Fibroblast of the aortic adventitia (primary cell): Measurements from ENCODE around the gene DHRS13. TPM values are rescaled to one million over a fixed set of nuclear protein-coding genes. Genes with fewer than 3 reads are reported as not detected.
A peak's percentile ranks its signal among the peaks of the same experiment; 100 is the strongest.

Experiments
- DNase-seq: peaks from one replicate; pipeline ENCODE4 v3.0.0-alpha.2; 2010; ENCODE audit warnings: low read depth
- H3K4me3 ChIP-seq: 2 replicates; pipeline ENCODE4 v1.5.1; 2011; ENCODE audit warnings: low read depth, mild to moderate bottlenecking, control low read depth, low read length, moderate library complexity
- CTCF ChIP-seq: IDR thresholded peaks from 2 replicates; pipeline ENCODE4 v1.5.1; 2011; ENCODE audit warnings: mild to moderate bottlenecking, low read length, control low read depth, inconsistent platforms; ENCODE audit not compliant: insufficient read depth
- total RNA-seq: library from RNA; depleted of rRNA; stranded (reverse); fragments of >200 nt; gene quantifications from 2 replicates; pipeline ENCODE4 v1.2.3, GENCODE V29; 2012; ENCODE audit warnings: low replicate concordance

The DHRS13 gene
- total RNA-seq, 1 donor, result 5.6 TPM

DNA sequence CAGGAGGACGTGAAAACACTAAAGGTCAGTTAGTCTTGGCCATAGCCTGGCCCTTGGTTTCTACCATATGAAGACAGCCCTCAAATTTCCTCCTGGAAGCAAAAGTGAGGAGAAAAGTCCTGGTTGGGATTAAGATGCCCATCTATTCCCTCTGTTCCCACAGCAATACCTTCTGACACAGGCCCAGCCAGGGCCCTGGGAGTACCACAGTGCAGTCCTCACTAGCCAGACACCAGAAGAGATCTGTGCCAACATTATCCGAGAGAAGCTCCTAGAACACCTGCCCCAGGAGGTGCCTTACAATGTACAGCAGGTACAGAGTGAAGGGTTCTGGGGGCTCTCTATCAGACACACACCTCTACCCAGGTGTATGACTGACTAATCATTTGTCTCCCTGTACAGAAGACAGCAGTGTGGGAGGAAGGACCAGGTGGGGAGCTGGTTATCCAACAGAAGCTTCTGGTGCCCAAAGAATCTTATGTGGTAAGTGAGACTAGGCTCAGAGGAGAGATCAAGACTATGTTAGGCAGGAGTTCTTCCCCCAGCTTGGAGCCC, 44.0 kb downstream of the DHRS13 start:
- TF ChIP-seq CTCF, result no peak
- H3K4me3 ChIP-seq, result no peak overlapping the region
- DNase-seq, result no peak

DNA sequence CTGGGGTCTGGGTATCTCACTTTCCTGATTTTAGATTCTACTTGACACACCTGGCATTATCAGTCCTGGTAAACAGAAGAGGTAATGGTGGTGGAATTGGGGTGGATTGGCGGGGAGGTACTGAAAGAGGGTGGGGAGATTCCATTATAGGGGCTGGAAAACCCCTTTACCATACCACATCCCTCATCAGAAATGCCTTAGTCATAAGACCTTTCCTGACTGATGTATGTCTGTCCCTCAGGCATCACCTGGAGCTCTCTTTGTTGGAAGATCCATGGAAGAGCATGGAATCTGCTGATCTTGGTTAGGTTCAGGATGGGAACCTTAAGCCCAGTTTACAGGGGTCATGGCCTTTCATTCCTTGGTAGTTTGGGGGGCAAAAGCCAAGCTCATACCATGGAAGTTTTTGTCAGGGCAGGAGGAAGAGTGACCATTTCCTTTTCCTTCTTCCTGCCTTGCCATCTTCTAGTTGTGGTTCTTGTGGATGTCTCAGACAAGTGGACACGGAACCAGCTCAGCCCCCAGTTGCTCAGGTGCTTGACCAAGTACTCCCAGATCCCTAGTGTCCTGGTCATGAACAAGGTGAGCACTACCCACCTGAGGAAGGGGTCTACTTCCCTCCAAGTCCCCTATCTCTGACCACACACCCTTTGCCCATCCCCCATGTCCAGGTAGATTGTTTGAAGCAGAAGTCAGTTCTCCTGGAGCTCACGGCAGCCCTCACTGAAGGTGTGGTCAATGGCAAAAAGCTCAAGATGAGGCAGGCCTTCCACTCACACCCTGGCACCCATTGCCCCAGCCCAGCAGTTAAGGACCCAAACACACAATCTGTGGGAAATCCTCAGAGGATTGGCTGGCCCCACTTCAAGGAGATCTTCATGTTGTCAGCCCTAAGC, 44.7 kb downstream of the DHRS13 start:
- no peak overlapping the region for H3K4me3 ChIP-seq
- DNase-seq, result no peak
- TF ChIP-seq CTCF, result no peak

- TF ChIP-seq CTCF, result no peak
- no peak overlapping the region for H3K4me3 ChIP-seq
Measured at GRCh38 chr17:28856028-28856574, 46.8 kb downstream of the DHRS13 start.

GRCh38 chr17:28855336-28855679, 47.6 kb downstream of the DHRS13 start:
- TF ChIP-seq CTCF, result no peak

More at GRCh38 chr17:28856028-28856574, 46.8 kb downstream of the DHRS13 start:
- DNase-seq, result no peak

DNA sequence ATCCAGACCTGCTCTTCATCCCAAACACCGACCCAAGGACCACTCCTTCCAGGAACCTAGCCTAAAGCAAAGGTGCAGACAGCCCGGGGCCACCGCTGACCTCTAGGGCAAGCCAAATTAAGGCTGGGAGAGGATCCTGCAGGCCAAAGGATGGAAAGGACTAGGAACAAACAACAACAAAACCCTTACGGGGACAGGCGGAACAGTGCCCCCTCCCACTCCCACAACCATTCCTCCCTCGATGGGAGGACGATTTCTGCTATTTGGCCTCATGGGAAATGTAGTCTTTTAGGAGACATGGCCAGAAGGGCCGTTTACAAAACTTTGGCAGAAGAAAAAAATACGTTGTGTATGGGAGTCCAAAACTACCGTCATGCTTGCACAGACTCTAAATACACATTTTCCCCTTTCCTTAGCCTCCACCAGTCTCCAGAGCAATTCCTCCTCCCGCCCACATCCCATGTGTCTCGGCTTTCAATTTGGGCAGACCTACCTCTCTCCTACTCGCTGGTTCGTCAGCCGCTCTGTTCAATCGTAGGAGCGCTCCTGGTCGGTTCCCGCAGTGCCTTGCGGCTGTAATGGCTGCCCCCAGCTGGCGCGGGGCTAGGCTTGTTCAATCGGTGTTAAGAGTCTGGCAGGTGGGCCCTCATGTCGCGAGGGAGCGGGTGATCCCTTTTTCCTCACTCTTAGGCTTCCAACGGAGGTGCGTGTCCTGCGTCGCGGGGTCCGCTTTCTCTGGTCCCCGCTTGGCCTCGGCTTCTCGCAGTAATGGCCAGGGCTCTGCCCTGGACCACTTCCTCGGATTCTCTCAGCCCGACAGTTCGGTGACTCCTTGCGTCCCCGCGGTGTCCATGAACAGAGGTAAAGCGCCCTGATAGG, 48.2 kb downstream of the DHRS13 start, which contains the start of gene ERAL1:
TSS of gene ERAL1 (plus strand) at position 560 of the 879 bp plus-strand sequence. CDS start at position 579, 19 bp downstream.
- TF ChIP-seq CTCF, result peak; percentile 2
- peak; percentile 86 for DNase-seq

More at GRCh38 chr17:28855336-28855679, 47.6 kb downstream of the DHRS13 start:
- H3K4me3 ChIP-seq, result peak overlapping the region; percentile 97
- DNase-seq, result no peak

DNA sequence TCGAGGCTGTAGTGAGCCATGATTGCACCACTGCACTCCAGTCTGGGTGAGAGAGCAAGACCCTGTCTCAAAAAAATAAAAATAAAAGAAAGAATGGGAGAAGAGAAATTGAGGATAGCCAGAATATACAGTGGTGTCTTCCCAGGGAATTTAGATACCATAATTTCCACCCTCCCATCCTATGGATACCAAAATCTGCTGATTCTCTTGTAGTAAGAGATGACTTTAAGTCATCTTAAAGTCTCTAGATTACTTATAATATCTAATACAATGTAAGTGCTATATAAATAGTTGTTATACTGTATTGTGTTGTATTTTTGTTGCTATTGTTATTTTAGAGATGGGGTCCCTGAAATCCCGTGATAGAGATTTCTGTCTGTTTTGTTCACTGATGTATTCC, 49.6 kb downstream of the DHRS13 start:
- DNase-seq, result no peak
- no peak for TF ChIP-seq CTCF
- H3K4me3 ChIP-seq, result no peak overlapping the region

More for the DNA sequence above, 48.2 kb downstream of the DHRS13 start, which contains the start of gene ERAL1:
- H3K4me3 ChIP-seq, result peak within 1 kb of the TSS; percentile 97
